Stimulated activated CD4-positive, alpha-beta T cell treated with anti-CD3 and anti-CD28 coated beads, Interleukin-2, amount 100 ng/mL, for 24 hours (primary cell): Measurements from ENCODE around the gene TNFAIP8.
"Not testable (repeated sequence)": the region's sequence is repeated elsewhere in the genome, so short reads cannot be mapped to it uniquely, and the experiment has no call there.

ENCODE experiments used
- DNase-seq, 2 donors: peaks; one replicate each; pipeline ENCODE4 v3.0.0-alpha.2; 2020

TNFAIP8 gene

DNA sequence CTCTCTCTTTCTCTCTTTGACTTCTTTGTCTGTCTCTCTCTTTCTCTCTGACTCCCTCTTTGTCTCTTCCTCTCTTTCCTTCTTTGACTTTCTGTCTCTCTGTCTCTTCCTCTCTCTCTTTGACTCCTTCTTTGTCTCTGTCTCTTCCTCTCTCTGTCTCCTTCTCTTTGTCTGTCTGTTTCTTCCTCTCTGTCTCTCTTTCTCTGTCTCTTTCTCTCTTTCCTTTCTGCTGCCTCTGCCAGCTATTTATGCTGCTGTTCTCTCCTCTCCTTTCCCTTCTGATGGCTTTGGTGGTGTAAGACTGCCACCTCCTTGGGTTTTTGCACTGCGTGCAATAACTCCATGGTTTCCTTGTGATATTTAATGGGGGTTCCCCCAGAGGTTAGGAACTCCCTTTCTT, 72.3 kb downstream of the TNFAIP8 start:
- not testable (repeated sequence) for DNase-seq

- not testable (repeated sequence) for DNase-seq
Measured at GRCh38 chr5:119428574-119428973, 72.8 kb downstream of the TNFAIP8 start.

DNA sequence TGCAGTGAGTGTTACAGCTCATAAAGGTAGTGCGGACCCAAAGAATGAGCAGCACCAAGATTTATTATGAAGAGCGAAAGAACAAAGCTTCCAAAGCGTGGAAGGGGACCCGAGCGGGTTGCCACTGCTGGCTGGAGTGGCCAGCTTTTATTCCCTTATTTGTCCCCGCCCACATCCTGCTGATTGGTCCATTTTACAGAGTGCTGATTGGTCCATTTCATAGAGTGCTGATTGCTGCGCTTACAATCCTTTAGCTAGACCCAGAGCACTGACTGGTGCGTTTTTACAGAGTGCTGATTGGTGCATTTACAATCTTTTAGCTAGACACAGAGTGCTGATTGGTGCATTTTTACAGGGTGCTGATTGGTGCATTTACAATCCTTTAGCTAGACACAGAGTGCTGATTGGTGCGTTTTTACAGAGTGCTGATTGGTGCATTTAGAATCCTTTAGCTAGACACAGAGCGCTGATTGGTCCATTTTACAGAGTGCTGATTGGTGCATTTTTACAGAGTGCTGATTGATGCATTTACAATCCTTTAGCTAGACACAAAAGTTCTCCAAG, 76.9 kb downstream of the TNFAIP8 start:
- DNase-seq, result not testable (repeated sequence)

DNA sequence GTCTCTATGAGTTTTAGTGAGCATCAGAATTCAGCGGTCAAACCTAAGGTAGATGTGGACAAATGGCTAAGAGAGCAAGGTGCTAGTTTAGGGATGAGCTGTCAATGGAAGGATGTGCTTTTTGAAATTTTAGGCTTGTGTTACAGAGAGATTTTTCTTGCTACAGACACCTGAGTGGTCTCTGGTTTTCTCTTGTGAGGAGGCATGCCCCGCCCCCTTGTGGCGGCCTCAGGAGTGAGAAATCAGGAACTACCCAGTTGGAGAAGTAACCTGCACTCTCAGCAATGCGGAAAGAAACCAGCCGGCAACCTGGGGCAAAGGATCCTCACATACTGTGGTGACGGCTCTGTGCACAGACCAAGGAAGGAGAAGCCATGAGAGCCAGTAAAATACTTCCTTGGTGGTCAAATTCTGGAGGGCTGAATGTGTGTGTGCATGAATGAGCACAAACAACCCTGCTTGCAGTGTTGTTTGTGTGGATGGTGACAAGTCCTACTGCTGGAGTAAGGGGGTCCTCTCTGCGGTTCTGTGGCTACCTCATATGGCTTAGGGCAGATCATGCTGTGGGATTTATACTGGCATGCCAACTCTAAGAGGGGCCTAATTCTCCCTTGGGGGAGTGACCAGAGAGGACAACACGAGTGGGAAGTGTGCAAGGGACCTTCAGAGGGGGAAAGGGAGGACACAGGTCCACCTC, 79.8 kb downstream of the TNFAIP8 start:
- DNase-seq, result peak; percentile 76 to 78

GRCh38 chr5:119437785-119438586, 82.2 kb downstream of the TNFAIP8 start:
- not testable (repeated sequence) for DNase-seq

- DNase-seq, result not testable (repeated sequence)
Measured at GRCh38 chr5:119438587-119438917, 82.7 kb downstream of the TNFAIP8 start.

DNA sequence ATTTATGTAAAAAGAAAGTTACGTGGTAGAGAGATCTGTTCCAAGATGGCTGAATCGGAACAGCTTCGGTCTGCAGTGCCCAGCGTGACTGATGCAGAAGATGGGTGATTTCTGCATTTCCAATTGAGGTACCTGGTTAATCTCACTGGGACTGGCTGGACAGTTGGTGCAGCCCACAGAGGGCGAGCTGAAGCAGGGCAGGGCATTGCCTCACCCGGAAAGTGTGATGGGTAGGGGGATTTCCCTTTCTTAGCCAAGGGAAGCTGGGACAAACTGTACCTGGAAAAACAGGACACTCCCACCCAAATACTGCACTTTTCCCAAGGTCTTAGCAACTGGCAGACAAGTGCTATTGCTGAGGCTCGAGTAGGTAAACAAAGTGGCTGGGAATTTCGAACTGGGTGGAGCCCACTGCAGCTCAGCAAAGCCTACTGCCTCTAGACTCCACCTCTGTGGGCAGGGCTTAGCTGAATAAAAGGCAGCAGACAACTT, 83.4 kb downstream of the TNFAIP8 start:
- no peak for DNase-seq

- not testable (repeated sequence) for DNase-seq
Measured at GRCh38 chr5:119439632-119440031, 83.8 kb downstream of the TNFAIP8 start.

- not testable (repeated sequence) for DNase-seq
Measured at GRCh38 chr5:119444643-119445042, 88.8 kb downstream of the TNFAIP8 start.

DNA sequence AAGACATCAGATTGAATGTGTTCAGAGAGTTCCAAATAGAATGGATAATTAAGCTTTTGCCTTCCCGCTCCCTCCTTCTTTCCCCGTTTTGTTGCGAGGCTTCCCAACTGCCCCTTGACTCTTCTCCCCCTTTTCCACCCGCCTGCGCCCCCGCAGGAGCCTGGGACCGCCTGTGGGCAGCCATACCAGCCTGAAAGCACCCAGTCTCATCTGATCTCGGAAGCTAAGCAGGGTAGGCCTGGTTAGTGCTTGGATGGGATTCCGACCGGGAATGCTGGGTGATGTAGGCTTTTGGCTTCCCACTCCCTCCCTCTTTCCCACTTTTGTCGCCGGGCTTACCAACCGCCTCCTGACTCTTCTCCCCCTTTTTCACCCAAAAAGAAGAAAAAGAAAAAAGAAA, 89.7 kb downstream of the TNFAIP8 start:
- DNase-seq, result no peak
